SK-N-SH (cell line): Measurements from ENCODE around the gene WDR11. TPM values are rescaled to one million over a fixed set of nuclear protein-coding genes. Genes with fewer than 3 reads are reported as not detected.

ENCODE experiments used
- CTCF ChIA-PET: fragments of 300-600, 350-600 bp; formaldehyde crosslinking; extraction: SDS; loops from one replicate; lab custom pipeline; 2021; lab: Yijun Ruan, JAX
- POLR2A ChIA-PET: fragments of 350-600 bp; sonication (Branson Sonifier 250); formaldehyde crosslinking; extraction: SDS; loops from one replicate; lab custom pipeline; 2020; ENCODE audit warnings: antibody characterized with exemption, inconsistent platforms; lab: Yijun Ruan, JAX
- DNase-seq: peaks from one replicate; pipeline ENCODE4 v3.0.0; 2012
- H2AFZ ChIP-seq: fragments of 200-600 bp; sonication (generic); 2 replicates; pipeline ENCODE4 v1.8.1; 2016; ENCODE audit warnings: antibody characterized with exemption, mild to moderate bottlenecking, low read depth
- H3F3A ChIP-seq: fragments of 200-600 bp; sonication (generic); replicated peaks from 2 replicates; pipeline ENCODE3; 2016; ENCODE audit warnings: antibody characterized with exemption, mild to moderate bottlenecking; ENCODE audit not compliant: insufficient read depth
- H3K27ac ChIP-seq, 2 experiments: fragments of 200-500 bp in 1 of 2; fragments of 200-600 bp in 1 of 2; sonication (Bioruptor generic) in 1 of 2; sonication (generic), shearing (Covaris generic) in 1 of 2; 2 replicates each; pipeline versions ENCODE4 v1.5.1 to v1.6.1; 2014 to 2016; ENCODE audit warnings: low read depth in 2 of 2, inconsistent platforms in 1 of 2, low read length in 1 of 2, mild to moderate bottlenecking in 1 of 2, mixed read lengths in 1 of 2
- H3K27me3 ChIP-seq: fragments of 200-600 bp; sonication (generic), shearing (Covaris generic); 2 replicates; pipeline ENCODE4 v1.6.1; 2016; ENCODE audit warnings: mixed run types; ENCODE audit not compliant: insufficient read depth
- H3K36me3 ChIP-seq, 2 experiments: fragments of 200-500 bp in 1 of 2; fragments of 200-600 bp in 1 of 2; sonication (Bioruptor generic) in 1 of 2; sonication (generic) in 1 of 2; replicated peaks in 1 of 2; 2 replicates each; pipeline versions ENCODE3 to v1.5.1; 2014 to 2016; ENCODE audit warnings: low read length in 1 of 2, mild to moderate bottlenecking in 1 of 2; ENCODE audit not compliant: insufficient read depth in 2 of 2, control insufficient read depth in 1 of 2
- H3K4me1 ChIP-seq, 2 experiments: fragments of 200-500 bp in 1 of 2; fragments of 200-600 bp in 1 of 2; sonication (Bioruptor generic) in 1 of 2; sonication (generic), shearing (Covaris generic) in 1 of 2; 2 replicates each; pipeline versions ENCODE4 v1.5.1 to v1.6.1; 2014 to 2016; ENCODE audit warnings: low read depth in 1 of 2, low read length in 1 of 2, mixed run types in 1 of 2; ENCODE audit not compliant: insufficient read depth in 2 of 2, control insufficient read depth in 1 of 2
- H3K4me2 ChIP-seq: fragments of 200-600 bp; sonication (generic), shearing (Covaris generic); 2 replicates; pipeline ENCODE4 v1.6.1; 2017; ENCODE audit warnings: mixed run types
- H3K4me3 ChIP-seq, 2 experiments: fragments of 200-500 bp in 1 of 2; fragments of 200-600 bp in 1 of 2; sonication (Bioruptor generic) in 1 of 2; sonication (generic), shearing (Covaris generic) in 1 of 2; 2 replicates each; pipeline versions ENCODE4 v1.5.1 to v1.8.1; 2014 to 2016; ENCODE audit warnings: low read depth in 2 of 2, inconsistent platforms in 1 of 2, low read length in 1 of 2, mild to moderate bottlenecking in 1 of 2, mixed read lengths in 1 of 2, moderate library complexity in 1 of 2
- H3K79me2 ChIP-seq: fragments of 200-600 bp; sonication (generic); 2 replicates; pipeline ENCODE4 v1.8.1; 2017; ENCODE audit warnings: mild to moderate bottlenecking; ENCODE audit not compliant: insufficient read depth
- H3K9ac ChIP-seq: fragments of 200-600 bp; sonication (generic); 2 replicates; pipeline ENCODE4 v1.6.1; 2017; ENCODE audit warnings: mixed run types
- H3K9me2 ChIP-seq: fragments of 200-600 bp; sonication (generic); 2 replicates; pipeline ENCODE4 v1.6.1; 2017; ENCODE audit warnings: mixed run types
- H3K9me3 ChIP-seq: fragments of 200-600 bp; sonication (generic); 2 replicates; pipeline ENCODE4 v1.6.1; 2017; ENCODE audit warnings: mixed run types, mild to moderate bottlenecking, moderate library complexity
- H4K20me1 ChIP-seq: fragments of 200-600 bp; sonication (generic); 2 replicates; pipeline ENCODE4 v1.6.1; 2017; ENCODE audit warnings: mild to moderate bottlenecking, mixed run types; ENCODE audit not compliant: insufficient read depth
- CTCF ChIP-seq: fragments of 200-600 bp; sonication (generic); IDR thresholded peaks from 2 replicates; pipeline ENCODE4 v1.6.1; 2017; ENCODE audit warnings: antibody characterized with exemption, mild to moderate bottlenecking, moderate library complexity
- ELF1 ChIP-seq: IDR thresholded peaks from 2 replicates; pipeline ENCODE4 v1.4.0; 2012
- FOXM1 ChIP-seq: IDR thresholded peaks from 2 replicates; pipeline ENCODE4 v1.4.0; 2012; ENCODE audit warnings: low read depth, mild to moderate bottlenecking
- GABPA ChIP-seq: IDR thresholded peaks from 2 replicates; pipeline ENCODE4 v1.4.0; 2012; ENCODE audit warnings: low read depth, mild to moderate bottlenecking
- JUND ChIP-seq: IDR thresholded peaks from 2 replicates; pipeline ENCODE4 v1.4.0; 2012
- MAX ChIP-seq: IDR thresholded peaks from 2 replicates; pipeline ENCODE4 v1.4.0; 2012; ENCODE audit warnings: low read depth
- MEF2A ChIP-seq: IDR thresholded peaks from 2 replicates; pipeline ENCODE4 v1.4.0; 2012; ENCODE audit warnings: low read depth, borderline replicate concordance
- MXI1 ChIP-seq: IDR thresholded peaks from 2 replicates; pipeline ENCODE4 v1.6.1; 2012; ENCODE audit warnings: mild to moderate bottlenecking, low read depth, low read length, improper control_type of control experiment
- NFIC ChIP-seq: IDR thresholded peaks from 2 replicates; pipeline ENCODE4 v1.4.0; 2012; ENCODE audit warnings: borderline replicate concordance
- PBX3 ChIP-seq: IDR thresholded peaks from 2 replicates; pipeline ENCODE4; 2012
- POLR2AphosphoS5 ChIP-seq: IDR thresholded peaks from 2 replicates; pipeline ENCODE4 v1.6.1; 2012; ENCODE audit warnings: low read depth, low read length
- RFX5 ChIP-seq: IDR thresholded peaks from 2 replicates; pipeline ENCODE4 v1.6.1; 2012; ENCODE audit warnings: mild to moderate bottlenecking, improper control_type of control experiment, low read length
- RXRA ChIP-seq: IDR thresholded peaks from 2 replicates; pipeline ENCODE4 v1.4.0; 2012; ENCODE audit warnings: low read depth, mild to moderate bottlenecking, borderline replicate concordance
- SIN3A ChIP-seq: IDR thresholded peaks from 2 replicates; pipeline ENCODE4 v1.6.1; 2012; ENCODE audit warnings: low read depth, mild to moderate bottlenecking, low read length, moderate library complexity, borderline replicate concordance
- TEAD4 ChIP-seq: IDR thresholded peaks from 2 replicates; pipeline ENCODE4 v1.4.0; 2012; ENCODE audit warnings: mild to moderate bottlenecking, borderline replicate concordance; ENCODE audit not compliant: insufficient read depth
- USF2 ChIP-seq: fragments of 150-350 bp; IDR thresholded peaks from 2 replicates; pipeline ENCODE4 v1.6.1; 2017; ENCODE audit warnings: antibody characterized with exemption, low read length, low read depth, borderline replicate concordance
- ZBTB33 ChIP-seq: IDR thresholded peaks from 2 replicates; pipeline ENCODE4 v1.4.0; 2012; ENCODE audit warnings: low read depth, borderline replicate concordance
- WGBS: methylation state at CpG from one replicate; pipeline ENCODE4 v1.1.6; 2017; ENCODE audit warnings: low lambda C conversion rate; 5-methylcytosine and 5-hydroxymethylcytosine counted together
- polyA plus RNA-seq, 3 experiments: library from polyadenylated mRNA; depleted of rRNA; stranded (reverse); fragments of >200 nt; gene quantifications; 2 replicates each; pipeline ENCODE4 v1.2.3, GENCODE V29; 2012

The WDR11 gene
- polyA plus RNA-seq, 1 of the 3 experiments (the other 2 are of a cell fraction): 35.1 TPM

- peaks cover 77% of the 10 kb centered on the region for H3K79me2 ChIP-seq
- TF ChIP-seq JUND (no peak), CTCF (no peak), GABPA (no peak), NFIC (no peak), ELF1 (no peak), MXI1 (no peak), USF2 (no peak), MEF2A (no peak), RXRA (no peak), SIN3A (no peak)
- TF ChIP-seq, all 33 proteins: peak for 0
- Histone ChIP-seq H3K4me1 (peaks cover 0 to 10% of the 10 kb centered on the region in 2 experiments; a peak in 2 of 4 replicates), H3K27me3 (no peaks in the 10 kb centered on the region), H3K36me3 (peaks cover 27 to 33% of the 10 kb centered on the region in 2 experiments), H2AFZ (no peak overlapping the region), H3K9me3 (no peaks in the 10 kb centered on the region), H3K9ac (no peak overlapping the region), H3K27ac (no peak overlapping the region), H4K20me1 (no peaks in the 10 kb centered on the region), H3K9me2 (no peaks in the 10 kb centered on the region), H3F3A (no peaks in the 10 kb centered on the region), H3K4me2 (no peak overlapping the region), H3K4me3 (no peak overlapping the region)
- POLR2A ChIA-PET: no interaction called here
- CTCF ChIA-PET: no interaction called here
- no peak for DNase-seq
- 95% methylated on average over 2 of the region's 2 CpGs for WGBS
Measured at GRCh38 chr10:120854388-120854787, 3.2 kb downstream of the WDR11 start.

- ChIA-PET CTCF (interaction anchor here (1.8 kb wide), 1 partner anchor 10 kb away, joined by 5 read pairs; no protein-coding TSS in a partner anchor), POLR2A (interaction anchor here (0.6 kb wide), 1 partner anchor 135 kb away, joined by 3 read pairs; no protein-coding TSS in a partner anchor)
- WGBS: 87% methylated on average over 2 of the region's 2 CpGs
- TF ChIP-seq GABPA (no peak), MAX (no peak), RFX5 (no peak), ZBTB33 (no peak), POLR2AphosphoS5 (no peak), TEAD4 (no peak), FOXM1 (no peak), RXRA (no peak), SIN3A (no peak), PBX3 (no peak), CTCF (no peak)
Measured at GRCh38 chr10:120861178-120861855, 10.2 kb downstream of the WDR11 start.

More at GRCh38 chr10:120861178-120861855, 10.2 kb downstream of the WDR11 start:
- Histone ChIP-seq H3F3A (peaks cover 2% of the 10 kb centered on the region), H3K9me2 (no peaks in the 10 kb centered on the region), H3K9ac (no peak overlapping the region), H3K4me1 (no peaks in the 10 kb centered on the region), H4K20me1 (no peaks in the 10 kb centered on the region), H3K9me3 (no peaks in the 10 kb centered on the region), H3K27me3 (no peaks in the 10 kb centered on the region), H2AFZ (no peak overlapping the region), H3K79me2 (peaks cover 41% of the 10 kb centered on the region), H3K27ac (no peak overlapping the region), H3K4me2 (no peak overlapping the region), H3K36me3 (peaks cover 68 to 78% of the 10 kb centered on the region in 2 experiments), H3K4me3 (no peak overlapping the region)
- no peak for DNase-seq
